ENCODE measurements around the gene AQP1.

The AQP1 gene

GRCh38 chr7:30907527-30908267 is 4.0 kb upstream of the AQP1 start:
- TF ChIP-seq, protein P1, sequence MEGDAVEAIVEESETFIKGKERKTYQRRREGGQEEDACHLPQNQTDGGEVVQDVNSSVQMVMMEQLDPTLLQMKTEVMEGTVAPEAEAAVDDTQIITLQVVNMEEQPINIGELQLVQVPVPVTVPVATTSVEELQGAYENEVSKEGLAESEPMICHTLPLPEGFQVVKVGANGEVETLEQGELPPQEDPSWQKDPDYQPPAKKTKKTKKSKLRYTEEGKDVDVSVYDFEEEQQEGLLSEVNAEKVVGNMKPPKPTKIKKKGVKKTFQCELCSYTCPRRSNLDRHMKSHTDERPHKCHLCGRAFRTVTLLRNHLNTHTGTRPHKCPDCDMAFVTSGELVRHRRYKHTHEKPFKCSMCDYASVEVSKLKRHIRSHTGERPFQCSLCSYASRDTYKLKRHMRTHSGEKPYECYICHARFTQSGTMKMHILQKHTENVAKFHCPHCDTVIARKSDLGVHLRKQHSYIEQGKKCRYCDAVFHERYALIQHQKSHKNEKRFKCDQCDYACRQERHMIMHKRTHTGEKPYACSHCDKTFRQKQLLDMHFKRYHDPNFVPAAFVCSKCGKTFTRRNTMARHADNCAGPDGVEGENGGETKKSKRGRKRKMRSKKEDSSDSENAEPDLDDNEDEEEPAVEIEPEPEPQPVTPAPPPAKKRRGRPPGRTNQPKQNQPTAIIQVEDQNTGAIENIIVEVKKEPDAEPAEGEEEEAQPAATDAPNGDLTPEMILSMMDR (IDR thresholded peaks at IDR 0.05; ENCODE audit: low read depth, low read length, missing control alignments): no peak
- Histone ChIP-seq H3K27ac (no peak overlapping the region), H3K4me3 (ENCODE audit: low read depth, low read length) (no peak overlapping the region)

GRCh38 chr7:30908681-30909080 is 3.0 kb upstream of the AQP1 start:
- no peak for DNase-seq

More at GRCh38 chr7:30907527-30908267, 4.0 kb upstream of the AQP1 start:
- Histone ChIP-seq H3K36me3 (replicated peaks) (no peaks in the 10 kb centered on the region), H3K27me3 (replicated peaks) (no peaks in the 10 kb centered on the region)
- in situ Hi-C loops (cut with HindIII; ENCODE audit: low pct_ligation_motif_present, low sequenced_read_pairs): no loop called here
- DNase-seq: no peak

GRCh38 chr7:30909431-30909830 is 2.2 kb upstream of the AQP1 start:
- H3K36me3 ChIP-seq (replicated peaks): no peaks in the 10 kb centered on the region
- no peak overlapping the region for H3K4me3 ChIP-seq (ENCODE audit: low read depth, low read length)
- no peak for DNase-seq
- TF ChIP-seq, protein P1 (IDR thresholded peaks at IDR 0.05; ENCODE audit: low read depth, low read length, missing control alignments): no peak
- in situ Hi-C loops (cut with HindIII; ENCODE audit: low pct_ligation_motif_present, low sequenced_read_pairs): no loop called here
- no peak overlapping the region for H3K27ac ChIP-seq
- H3K27me3 ChIP-seq (replicated peaks): no peaks in the 10 kb centered on the region

More at GRCh38 chr7:30908681-30909080, 3.0 kb upstream of the AQP1 start:
- in situ Hi-C loops (cut with HindIII; ENCODE audit: low pct_ligation_motif_present, low sequenced_read_pairs): no loop called here
- TF ChIP-seq, protein P1 (IDR thresholded peaks at IDR 0.05; ENCODE audit: low read depth, low read length, missing control alignments): peak; percentile 53
- Histone ChIP-seq H3K4me3 (ENCODE audit: low read depth, low read length) (no peak overlapping the region), H3K27me3 (replicated peaks) (no peaks in the 10 kb centered on the region), H3K36me3 (replicated peaks) (no peaks in the 10 kb centered on the region), H3K27ac (no peak overlapping the region)

GRCh38 chr7:30910411-30911073 is 1.1 kb upstream of the AQP1 start:
- Histone ChIP-seq H3K36me3 (replicated peaks) (no peaks in the 10 kb centered on the region), H3K4me3 (ENCODE audit: low read depth, low read length) (no peak overlapping the region), H3K27ac (no peak overlapping the region), H3K27me3 (replicated peaks) (no peaks in the 10 kb centered on the region)
- TF ChIP-seq, protein P1 (IDR thresholded peaks at IDR 0.05; ENCODE audit: low read depth, low read length, missing control alignments): no peak
- in situ Hi-C loops (cut with HindIII; ENCODE audit: low pct_ligation_motif_present, low sequenced_read_pairs): no loop called here
- DNase-seq: no peak

DNA sequence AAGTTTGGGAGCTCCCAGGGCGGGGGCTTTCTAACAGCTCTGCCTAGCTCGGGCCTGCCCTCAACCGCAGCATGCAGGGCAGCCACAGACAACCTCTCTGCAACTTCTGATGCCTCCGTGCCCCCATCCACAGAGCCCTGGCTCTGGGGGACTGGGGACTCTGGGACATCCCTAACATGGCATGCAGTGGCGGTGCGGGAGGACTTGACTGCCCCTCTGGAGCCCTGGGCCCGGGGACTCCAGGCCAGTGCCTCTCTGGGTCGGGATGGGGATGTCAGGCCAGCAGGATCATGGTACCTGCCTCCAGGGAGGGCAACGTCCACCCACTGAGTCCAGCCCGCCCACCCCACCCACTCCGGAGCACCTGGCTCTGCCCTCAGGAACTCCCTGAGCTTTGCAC is 520 bp upstream of the AQP1 start:
- H3K27ac ChIP-seq: no peak overlapping the region
- no peaks in the 10 kb centered on the region for H3K27me3 ChIP-seq (replicated peaks)
- in situ Hi-C loops (cut with HindIII; ENCODE audit: low pct_ligation_motif_present, low sequenced_read_pairs): no loop called here
- no peaks in the 10 kb centered on the region for H3K36me3 ChIP-seq (replicated peaks)
- TF ChIP-seq, protein P1 (IDR thresholded peaks at IDR 0.05; ENCODE audit: low read depth, low read length, missing control alignments): no peak
- H3K4me3 ChIP-seq (ENCODE audit: low read depth, low read length): no peak overlapping the region
- DNase-seq: no peak
